HEK293 (cell line): Measurements from ENCODE around the gene CCDC201.
A peak's percentile ranks its signal among the peaks of the same experiment; 100 is the strongest.

Source experiments
- CTCF ChIA-PET: fragments of 350-600 bp; formaldehyde crosslinking; extraction: SDS; loops from one replicate; lab custom pipeline; 2021; ENCODE audit warnings: antibody characterized with exemption; lab: Yijun Ruan, JAX
- POLR2A ChIA-PET: fragments of 300-600 bp; formaldehyde crosslinking; extraction: SDS; loops from one replicate; lab custom pipeline; 2020; ENCODE audit warnings: antibody characterized with exemption, inconsistent platforms; lab: Yijun Ruan, JAX
- H3K27ac ChIP-seq: fragments of 200-500 bp; sonication (Bioruptor generic); 2 replicates; pipeline ENCODE4 v1.5.1; 2014; ENCODE audit warnings: low read depth, low read length, control low read depth, inconsistent platforms; ENCODE audit errors: extremely low read depth
- H3K36me3 ChIP-seq, 2 experiments: fragments of 200-500 bp in 1 of 2; sonication (Bioruptor generic) in 1 of 2; 1 replicate in 1 of 2; 2 replicates in 1 of 2; pipeline ENCODE4 v1.5.1; 2014 to 2017; ENCODE audit warnings: inconsistent platforms in 2 of 2, low read length in 2 of 2; ENCODE audit not compliant: control insufficient read depth in 2 of 2, insufficient read depth in 1 of 2
- H3K4me1 ChIP-seq: fragments of 200-500 bp; sonication (Bioruptor generic); 2 replicates; pipeline ENCODE4 v1.5.1; 2014; ENCODE audit warnings: mild to moderate bottlenecking, low read length, inconsistent platforms; ENCODE audit not compliant: control insufficient read depth, insufficient read depth
- H3K4me3 ChIP-seq: 2 replicates; pipeline ENCODE4 v1.5.1; 2011; ENCODE audit warnings: low read depth, mild to moderate bottlenecking, control low read depth, low read length, moderate library complexity
- H3K9me3 ChIP-seq: fragments of 200-500 bp; sonication (Bioruptor generic); 2 replicates; pipeline ENCODE4 v1.5.1; 2014; ENCODE audit warnings: low read depth, low read length, inconsistent platforms; ENCODE audit not compliant: control insufficient read depth, insufficient read depth
- ATF2 ChIP-seq: fragments of 450-650 bp; formaldehyde crosslinking; IDR thresholded peaks from 2 replicates; pipeline ENCODE4 v1.5.1; 2016; ENCODE audit warnings: missing biosample characterization, missing genetic modification characterization, low read depth
- CTCF ChIP-seq: fragments of 450-650 bp; formaldehyde crosslinking; IDR thresholded peaks from 2 replicates; pipeline ENCODE4 v1.5.1; 2016; ENCODE audit warnings: missing biosample characterization, missing genetic modification characterization
- IKZF3 ChIP-seq: fragments of 450-650 bp; IDR thresholded peaks from 2 replicates; pipeline ENCODE4 v1.5.0; 2018; ENCODE audit warnings: missing biosample characterization, mild to moderate bottlenecking, missing genetic modification characterization, moderate library complexity
- OSR2 ChIP-seq: fragments of 450-650 bp; formaldehyde crosslinking; IDR thresholded peaks from 2 replicates; pipeline ENCODE4 v1.5.1; 2016; ENCODE audit warnings: missing biosample characterization, missing genetic modification characterization
- OVOL3 ChIP-seq: fragments of 450-650 bp; formaldehyde crosslinking; IDR thresholded peaks from 2 replicates; pipeline ENCODE4 v1.5.1; 2016; ENCODE audit warnings: missing biosample characterization, missing genetic modification characterization
- PRDM4 ChIP-seq: fragments of 450-650 bp; formaldehyde crosslinking; IDR thresholded peaks from 2 replicates; pipeline ENCODE4 v1.5.1; 2017; ENCODE audit warnings: missing biosample characterization, missing genetic modification characterization
- SCRT2 ChIP-seq: fragments of 450-650 bp; formaldehyde crosslinking; IDR thresholded peaks from 2 replicates; pipeline ENCODE4 v1.5.1; 2016; ENCODE audit warnings: missing biosample characterization, missing genetic modification characterization
- SP2 ChIP-seq: fragments of 450-650 bp; formaldehyde crosslinking; IDR thresholded peaks from 2 replicates; pipeline ENCODE4 v1.5.1; 2016; ENCODE audit warnings: missing biosample characterization, missing genetic modification characterization
- TRIM28 ChIP-seq: IDR thresholded peaks from 2 replicates; pipeline ENCODE4 v1.6.1; 2011; ENCODE audit warnings: low read length, control low read depth, borderline replicate concordance
- ZBTB21 ChIP-seq: fragments of 450-650 bp; formaldehyde crosslinking; IDR thresholded peaks from 2 replicates; pipeline ENCODE4 v1.5.1; 2017; ENCODE audit warnings: missing biosample characterization, missing genetic modification characterization
- ZNF10 ChIP-seq: fragments of 450-650 bp; formaldehyde crosslinking; IDR thresholded peaks from 2 replicates; pipeline ENCODE4 v1.5.1; 2017; ENCODE audit warnings: missing biosample characterization, missing genetic modification characterization
- ZNF112 ChIP-seq: fragments of 450-650 bp; formaldehyde crosslinking; IDR thresholded peaks from 2 replicates; pipeline ENCODE4 v1.5.0; 2017; ENCODE audit warnings: missing biosample characterization, missing genetic modification characterization
- ZNF146 ChIP-seq: fragments of 450-650 bp; formaldehyde crosslinking; IDR thresholded peaks from 2 replicates; pipeline ENCODE4 v1.5.1; 2016; ENCODE audit warnings: missing biosample characterization, missing genetic modification characterization
- ZNF202 ChIP-seq: fragments of 450-650 bp; formaldehyde crosslinking; IDR thresholded peaks from 2 replicates; pipeline ENCODE4 v1.5.1; 2016; ENCODE audit warnings: missing biosample characterization, missing genetic modification characterization, borderline replicate concordance
- ZNF223 ChIP-seq: fragments of 450-650 bp; formaldehyde crosslinking; IDR thresholded peaks from 2 replicates; pipeline ENCODE4 v1.5.1; 2016; ENCODE audit warnings: missing biosample characterization, missing genetic modification characterization
- ZNF24 ChIP-seq: fragments of 450-650 bp; formaldehyde crosslinking; IDR thresholded peaks from 2 replicates; pipeline ENCODE4 v1.5.1; 2016; ENCODE audit warnings: missing biosample characterization, missing genetic modification characterization
- ZNF335 ChIP-seq: fragments of 450-650 bp; formaldehyde crosslinking; conservative IDR thresholded peaks from 2 replicates; pipeline ENCODE4 v1.5.1; 2016; ENCODE audit warnings: missing biosample characterization, missing genetic modification characterization
- ZNF394 ChIP-seq: fragments of 450-650 bp; formaldehyde crosslinking; IDR thresholded peaks from 2 replicates; pipeline ENCODE4 v1.5.1; 2016; ENCODE audit warnings: missing biosample characterization, missing genetic modification characterization, mild to moderate bottlenecking, moderate library complexity, borderline replicate concordance
- ZNF488 ChIP-seq: fragments of 450-650 bp; formaldehyde crosslinking; IDR thresholded peaks from 2 replicates; pipeline ENCODE4 v1.5.1; 2016; ENCODE audit warnings: missing biosample characterization, missing genetic modification characterization
- ZNF514 ChIP-seq: fragments of 450-650 bp; formaldehyde crosslinking; IDR thresholded peaks from 2 replicates; pipeline ENCODE4 v1.5.1; 2016; ENCODE audit warnings: missing biosample characterization, missing genetic modification characterization
- ZNF560 ChIP-seq: fragments of 450-650 bp; formaldehyde crosslinking; IDR thresholded peaks from 2 replicates; pipeline ENCODE4 v1.5.1; 2017; ENCODE audit warnings: missing biosample characterization, missing genetic modification characterization, borderline replicate concordance
- ZNF626 ChIP-seq: fragments of 450-650 bp; sonication (Bioruptor Pico); formaldehyde crosslinking; IDR thresholded peaks from 2 replicates; pipeline ENCODE4 v1.5.1; 2018; ENCODE audit warnings: missing biosample characterization, missing genetic modification characterization, inconsistent platforms
- ZNF654 ChIP-seq: fragments of 450-650 bp; formaldehyde crosslinking; IDR thresholded peaks from 2 replicates; pipeline ENCODE4 v1.5.1; 2016; ENCODE audit warnings: low read depth, missing biosample characterization, missing genetic modification characterization
- ZNF664 ChIP-seq: fragments of 450-650 bp; formaldehyde crosslinking; IDR thresholded peaks from 2 replicates; pipeline ENCODE4 v1.5.1; 2016; ENCODE audit warnings: missing biosample characterization, missing genetic modification characterization
- ZNF747 ChIP-seq: fragments of 450-650 bp; formaldehyde crosslinking; IDR thresholded peaks from 2 replicates; pipeline ENCODE4 v1.5.1; 2016; ENCODE audit warnings: missing biosample characterization, missing genetic modification characterization
- ZNF768 ChIP-seq: fragments of 450-650 bp; formaldehyde crosslinking; IDR thresholded peaks from 2 replicates; pipeline ENCODE4 v1.5.1; 2018; ENCODE audit warnings: missing biosample characterization, mild to moderate bottlenecking, missing genetic modification characterization
- ZNF776 ChIP-seq: fragments of 450-650 bp; formaldehyde crosslinking; IDR thresholded peaks from 2 replicates; pipeline ENCODE4 v1.5.0; 2017; ENCODE audit warnings: missing biosample characterization, missing genetic modification characterization, borderline replicate concordance

CCDC201 gene

GRCh38 chr7:45918556-45918955 is 45.7 kb upstream of the CCDC201 start:
- Histone ChIP-seq H3K4me3 (no peak overlapping the region), H3K9me3 (no peaks in the 10 kb centered on the region), H3K4me1 (peaks cover 3% of the 10 kb centered on the region; the same call in 1 of the 2 replicates), H3K36me3 (no peaks in the 10 kb centered on the region), H3K27ac (no peak overlapping the region)
- TF ChIP-seq ZNF146 (tag by site-specific recombination) (no peak), ZNF202 (tag by site-specific recombination) (no peak), ZNF394 (tag by site-specific recombination) (no peak), PRDM4 (tag by site-specific recombination) (no peak)
- ChIA-PET POLR2A (no interaction called here), CTCF (interaction anchor here (0.5 to 4.2 kb wide), 19 partner anchors 10 to 1262 kb away, joined by 3 to 21 read pairs (median 3); no protein-coding TSS in a partner anchor)

GRCh38 chr7:45917658-45918057 is 44.8 kb upstream of the CCDC201 start:
- Histone ChIP-seq H3K36me3 (no peaks in the 10 kb centered on the region), H3K4me1 (no peaks in the 10 kb centered on the region; the same call in 1 of the 2 replicates), H3K4me3 (no peak overlapping the region), H3K27ac (no peak overlapping the region), H3K9me3 (no peaks in the 10 kb centered on the region)
- TF ChIP-seq ZNF776 (tag by site-specific recombination) (no peak), ZNF112 (no peak), ZNF10 (peak; percentile 95), TRIM28 (no peak), ZBTB21 (tag by site-specific recombination) (no peak), CTCF (tag by site-specific recombination) (peak; percentile 46; the same call in 1 of the 2 replicates), IKZF3 (tag by site-specific recombination) (no peak), ZNF654 (tag by site-specific recombination) (peak; percentile 49), ZNF768 (tag by site-specific recombination) (no peak), ZNF24 (tag by site-specific recombination) (no peak), ZNF664 (tag by site-specific recombination) (no peak), ZNF626 (no peak), ZNF560 (no peak), ZNF514 (tag by site-specific recombination) (no peak), ZNF335 (0 out of 2 replicates have a peak, but pooled peaks have one; percentile 31), OVOL3 (no peak), ZNF747 (tag by site-specific recombination) (no peak), ZNF488 (tag by site-specific recombination) (no peak), SCRT2 (tag by site-specific recombination) (peak; percentile 51; the same call in 1 of the 2 replicates), ATF2 (tag by site-specific recombination) (no peak), ZNF223 (tag by site-specific recombination) (no peak), SP2 (tag by site-specific recombination) (no peak), OSR2 (tag by site-specific recombination) (no peak)
- ChIA-PET POLR2A (interaction anchor here (0.6 kb wide), 1 partner anchor 250 kb away, joined by 4 read pairs; no protein-coding TSS in a partner anchor), CTCF (interaction anchor here (0.6 to 4.2 kb wide), 29 partner anchors 9 to 1263 kb away, joined by 3 to 21 read pairs (median 3); no protein-coding TSS in a partner anchor)
